HG03378 (cell line): ENCODE measurements around the gene REEP5.
A peak's percentile ranks its signal among the peaks of the same experiment; 100 is the strongest.
"Not testable (repeated sequence)": the region's sequence is repeated elsewhere in the genome, so short reads cannot be mapped to it uniquely, and the experiment has no call there.

Experiments used
- ATAC-seq: cut with Tn5 transposase; IDR thresholded peaks from one replicate; pipeline ENCODE4 v1.9.1; 2021; ENCODE audit warnings: mild to moderate bottlenecking, moderate library complexity; ENCODE audit not compliant: unreplicated experiment

Gene REEP5

GRCh38 chr5:112892776-112893175, 29.3 kb downstream of the REEP5 start:
- ATAC-seq: no peak

DNA sequence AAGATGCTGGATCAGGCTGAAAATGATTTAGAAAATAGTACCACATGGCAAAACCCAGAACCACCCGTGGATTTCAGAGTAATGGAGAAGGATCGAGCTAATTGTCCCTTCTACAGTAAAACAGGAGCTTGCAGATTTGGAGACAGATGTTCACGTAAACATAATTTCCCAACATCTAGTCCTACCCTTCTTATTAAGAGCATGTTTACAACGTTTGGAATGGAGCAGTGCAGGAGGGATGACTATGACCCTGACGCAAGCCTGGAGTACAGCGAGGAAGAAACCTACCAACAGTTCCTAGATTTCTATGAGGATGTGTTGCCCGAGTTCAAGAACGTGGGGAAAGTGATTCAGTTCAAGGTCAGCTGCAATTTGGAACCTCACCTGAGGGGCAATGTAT, 30.0 kb downstream of the REEP5 start:
- not testable (repeated sequence) for ATAC-seq

- no peak for ATAC-seq
These were observed 35.1 kb downstream of the REEP5 start for GRCh38 chr5:112886975-112887374.

DNA sequence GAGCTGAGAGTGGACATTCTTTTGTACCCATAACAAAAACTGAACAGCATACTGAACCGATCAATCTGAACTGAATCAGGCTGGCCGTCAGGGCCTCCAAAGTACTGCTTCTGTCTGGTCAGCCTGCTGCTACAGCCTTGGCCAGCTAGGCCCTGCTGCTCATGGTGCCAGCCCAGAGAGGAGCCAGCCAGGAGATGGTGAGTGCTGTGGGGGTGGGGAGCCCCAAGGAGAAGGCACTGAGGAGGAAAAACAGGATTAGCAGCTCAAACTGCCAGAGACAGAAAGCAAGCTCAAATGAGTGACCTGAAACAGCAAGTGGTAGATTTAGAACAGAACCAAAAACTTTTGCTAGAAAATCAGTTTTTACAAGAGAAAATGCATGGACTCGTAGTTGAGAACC, 37.0 kb downstream of the REEP5 start:
- ATAC-seq: no peak

DNA sequence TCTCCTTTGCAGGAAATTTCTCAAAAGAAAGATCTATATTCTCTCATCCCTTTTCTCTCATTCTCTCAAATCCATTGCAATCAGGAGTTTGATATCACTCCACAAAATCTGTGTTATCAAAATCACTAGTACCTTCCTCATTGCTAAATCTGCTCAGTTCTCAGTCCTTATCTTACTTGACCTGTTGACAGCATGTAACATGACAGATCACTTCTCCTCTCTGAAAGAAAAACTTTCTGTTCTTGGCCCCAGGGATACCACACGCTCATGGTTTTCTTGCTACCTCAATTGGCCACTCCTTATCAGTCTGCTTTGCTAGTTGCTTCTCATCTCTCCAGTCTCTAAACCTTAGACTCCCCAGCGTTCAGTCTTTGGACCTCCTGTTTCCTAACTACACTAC, 38.8 kb downstream of the REEP5 start:
- no peak for ATAC-seq

- no peak for ATAC-seq
These were observed 41.6 kb downstream of the REEP5 start for GRCh38 chr5:112880219-112880964.

DNA sequence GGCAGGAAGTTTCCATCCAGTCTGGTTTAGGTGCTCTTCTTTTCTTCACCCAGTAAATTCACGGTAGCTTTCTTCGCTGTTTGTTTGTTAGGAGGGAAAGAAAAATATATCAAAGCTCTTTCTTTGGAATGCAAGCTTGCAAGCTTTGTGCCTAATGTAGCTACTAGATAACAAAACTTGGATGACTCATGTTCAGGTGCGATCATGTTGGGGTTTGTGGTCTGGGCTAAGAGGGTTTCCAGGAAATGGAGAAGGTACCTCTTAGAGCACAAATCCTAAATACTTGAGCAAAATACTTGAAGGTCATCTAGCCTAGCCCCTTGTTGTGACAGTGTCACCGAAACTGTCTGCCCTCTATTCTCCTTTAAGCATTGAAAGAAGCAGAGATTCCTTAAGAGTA, 43.3 kb downstream of the REEP5 start:
- ATAC-seq: no peak

- ATAC-seq: no peak
These were observed 43.9 kb downstream of the REEP5 start for GRCh38 chr5:112878101-112878500.

- ATAC-seq: no peak
These were observed 45.7 kb downstream of the REEP5 start for GRCh38 chr5:112876362-112876761.

DNA sequence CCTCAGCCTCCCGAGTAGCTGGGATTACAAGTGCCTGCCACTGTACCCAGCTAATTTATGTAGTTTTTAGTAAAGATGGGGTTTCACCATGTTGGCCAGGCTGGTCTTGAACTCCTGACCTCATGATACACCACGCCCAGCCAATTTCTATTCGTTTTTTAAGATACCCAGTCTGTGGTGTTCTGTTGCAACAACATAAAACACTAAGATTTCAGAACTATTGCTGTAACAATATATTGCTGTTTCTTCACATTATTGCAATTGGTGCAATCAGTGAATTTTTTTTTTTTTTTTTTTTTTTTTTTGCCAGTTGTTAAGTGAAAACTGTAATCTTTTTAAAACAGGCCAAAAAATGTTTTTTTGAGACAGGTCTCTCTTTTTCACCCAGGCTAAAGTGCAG, 51.1 kb downstream of the REEP5 start:
- ATAC-seq: no peak

DNA sequence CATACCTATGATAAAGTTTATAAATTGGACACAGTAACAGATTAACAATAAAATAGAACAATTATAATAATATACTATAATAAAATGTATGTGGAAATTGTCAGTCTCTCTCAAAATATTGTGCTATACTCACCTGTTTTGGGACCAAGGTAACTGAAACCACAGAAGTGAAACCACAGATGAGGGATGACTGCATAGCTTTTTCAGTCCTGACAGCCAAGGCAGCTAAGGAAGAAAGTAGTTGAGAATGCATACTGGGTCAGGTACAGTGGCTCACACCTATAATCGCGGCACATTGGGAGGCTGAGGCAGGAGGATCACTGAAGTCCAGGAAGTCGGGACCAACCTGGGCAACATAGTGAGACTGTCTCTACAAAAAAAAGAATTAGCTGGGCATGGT, 52.1 kb downstream of the REEP5 start:
- ATAC-seq: no peak

DNA sequence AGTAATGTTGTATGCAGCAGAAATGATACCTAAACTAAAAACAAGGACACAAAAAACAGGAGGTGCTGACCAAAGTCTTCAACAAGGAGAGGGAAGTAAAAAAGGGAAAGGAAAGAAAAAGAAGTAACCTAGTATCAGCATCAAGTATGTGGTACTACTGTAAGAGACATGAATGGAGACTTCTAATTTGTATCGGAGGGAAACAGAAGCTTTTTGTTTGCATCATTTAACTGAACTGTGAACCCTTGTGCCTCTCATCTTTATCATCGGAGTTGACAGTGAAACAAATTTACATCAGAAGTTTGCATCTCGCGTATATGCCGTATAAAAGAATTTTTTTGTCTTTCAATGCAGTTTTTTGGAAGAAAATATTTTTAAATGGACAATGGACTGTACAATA, 54.6 kb downstream of the REEP5 start:
- no peak for ATAC-seq

GRCh38 chr5:112866739-112867138, 55.3 kb downstream of the REEP5 start:
- no peak for ATAC-seq

- ATAC-seq: no peak
These were observed 56.9 kb downstream of the REEP5 start for GRCh38 chr5:112865128-112865527.

DNA sequence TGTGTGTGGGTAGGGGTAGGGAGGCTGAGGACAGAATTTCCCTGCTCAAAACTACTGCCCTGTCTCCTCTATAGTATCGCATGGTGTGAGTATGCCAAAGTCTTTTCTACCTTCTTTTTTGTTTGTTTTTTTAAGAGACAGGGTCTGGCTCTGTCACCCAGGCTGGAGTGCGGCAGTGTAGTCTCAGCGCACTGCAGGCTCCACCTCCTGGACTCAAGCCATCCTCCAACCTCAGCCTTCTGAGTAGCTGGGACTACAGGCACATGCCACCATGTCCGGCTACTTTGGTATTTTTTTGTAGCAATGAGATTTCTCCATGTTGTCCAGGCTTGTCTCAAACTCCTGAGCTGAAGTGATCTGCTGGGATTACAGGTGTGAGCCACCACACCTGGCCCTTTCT, 58.5 kb downstream of the REEP5 start:
- ATAC-seq: no peak

- ATAC-seq: no peak
These were observed 59.9 kb downstream of the REEP5 start for GRCh38 chr5:112862085-112862484.

- no peak for ATAC-seq
These were observed 60.4 kb downstream of the REEP5 start for GRCh38 chr5:112861638-112861985.

DNA sequence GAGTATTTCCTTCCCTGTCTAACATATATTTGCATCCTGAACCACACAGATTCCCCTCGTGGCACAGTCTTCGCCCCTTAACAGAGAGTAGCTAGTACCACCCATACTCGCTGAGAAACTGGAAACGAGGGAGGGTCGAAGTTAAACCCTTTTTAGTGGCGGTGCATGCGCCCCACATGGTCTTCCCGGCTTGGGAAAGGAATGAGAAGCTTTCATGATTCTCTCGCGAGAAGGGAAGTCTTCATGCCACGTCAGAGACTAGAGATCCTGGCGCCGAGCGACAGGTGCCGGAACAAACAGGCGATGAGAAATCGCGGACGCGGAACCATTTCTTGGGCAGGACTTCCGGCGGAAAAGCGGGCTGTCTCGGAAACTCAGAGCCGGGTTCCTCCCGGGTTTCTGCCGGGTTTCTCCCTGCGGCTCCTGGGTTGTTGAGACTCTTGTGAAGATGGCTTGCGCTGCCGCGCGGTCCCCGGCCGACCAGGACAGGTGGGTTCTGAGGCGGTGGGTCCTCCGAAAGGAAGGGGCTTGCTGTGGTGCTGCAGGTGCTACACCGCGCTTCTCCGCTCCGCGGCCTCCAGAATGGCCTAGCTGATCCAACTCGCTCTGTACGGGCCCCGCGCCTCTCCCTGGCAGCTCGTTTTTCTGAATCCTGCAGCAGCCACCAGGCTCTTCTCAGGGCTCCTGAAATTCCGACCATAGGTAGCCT, 60.9 kb downstream of the REEP5 start, which contains the start of gene SRP19:
Gene SRP19 (plus strand): TSS at position 359 of the 709 bp plus-strand sequence. CDS start 90 bp downstream, at position 449.
- ATAC-seq: peak; percentile 95

DNA sequence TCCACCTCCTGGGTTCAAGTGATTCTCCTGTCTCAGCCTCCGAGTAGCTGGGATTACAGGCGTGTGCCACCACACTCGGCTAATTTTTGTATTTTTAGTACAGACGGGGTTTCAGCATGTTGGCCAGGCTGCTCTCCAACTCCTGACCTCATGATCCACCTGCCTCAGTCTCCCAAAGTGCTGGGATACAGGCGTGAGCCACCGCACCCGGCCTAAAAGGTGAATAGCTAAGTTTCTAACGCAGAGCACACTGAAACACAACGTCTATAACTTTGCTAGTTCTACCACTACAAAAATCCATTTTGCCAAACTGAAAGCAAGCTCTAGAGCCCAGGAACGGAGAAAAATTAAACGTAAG, 61.5 kb downstream of the REEP5 start:
- ATAC-seq: not testable (repeated sequence)

- ATAC-seq: no peak
These were observed 64.2 kb downstream of the REEP5 start for GRCh38 chr5:112857866-112858265.

DNA sequence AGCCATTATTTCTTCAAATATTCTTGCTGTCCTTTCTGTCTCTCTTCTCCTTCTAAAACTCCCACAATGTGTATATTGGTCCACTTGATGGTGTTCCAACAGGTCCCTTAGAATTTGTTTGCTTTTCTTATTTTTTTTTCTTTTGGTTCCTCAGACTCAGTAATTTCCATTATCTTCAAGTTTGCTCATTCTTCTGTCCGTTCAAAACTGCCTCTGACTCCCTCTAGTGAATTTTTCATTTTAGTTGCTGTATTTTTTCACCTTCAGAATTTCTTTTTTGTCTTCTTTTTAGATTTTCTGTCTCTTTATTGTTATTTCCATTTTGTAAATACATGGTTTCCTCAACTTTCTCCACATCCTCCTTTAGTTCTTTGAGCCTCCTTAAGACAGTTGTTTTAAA, 67.4 kb downstream of the REEP5 start:
- ATAC-seq: no peak

- no peak for ATAC-seq
These were observed 72.1 kb downstream of the REEP5 start for GRCh38 chr5:112849912-112850311.
